HCT116 (cell line): Measurements from ENCODE around the gene CARMIL1. TPM values are rescaled to one million over a fixed set of nuclear protein-coding genes. Genes with fewer than 3 reads are reported as not detected.

ENCODE experiments used
- ATAC-seq: fragments of 200-7000 bp; cut with Tn5 transposase; 2 replicates; pipeline ENCODE4 v1.9.1; 2020; ENCODE audit warnings: mild to moderate bottlenecking, moderate library complexity
- BruUV-seq: library from RNA; stranded (reverse); fragments of 400-500 nt; replicated peaks from 2 replicates; lab custom pipeline; 2021; lab: Mats Ljungman, UMichigan
- CTCF ChIA-PET: fragments of 300-600 bp; sonication (Branson Sonifier 250); formaldehyde crosslinking; loops from one replicate; lab custom pipeline; 2021; ENCODE audit warnings: antibody characterized with exemption; lab: Charles Lee
- POLR2A ChIA-PET: fragments of 300-600, 350-600 bp; sonication (Branson Sonifier 250); formaldehyde crosslinking; loops from one replicate; lab custom pipeline; 2021; ENCODE audit warnings: antibody characterized with exemption; lab: Charles Lee
- RAD21 ChIA-PET, 2 experiments: fragments of 300-600 bp; sonication (Branson Sonifier 250); formaldehyde crosslinking; loops; one replicate each; lab custom pipeline; 2023; ENCODE audit warnings: low total read pairs in 2 of 2; ENCODE audit not compliant: uncharacterized antibody in 2 of 2, unreplicated experiment in 2 of 2, low non-redundant PET in 1 of 2; lab: Charles Lee
- DNase-seq: peaks from one replicate; pipeline ENCODE4 v3.0.0-alpha.2; 2010; ENCODE audit warnings: low read depth, low spot score
- H2AFZ ChIP-seq: fragments of 200-600 bp; shearing (Covaris generic), sonication (generic); 2 replicates; pipeline ENCODE4 v1.6.1; 2017; ENCODE audit warnings: low read depth, mixed run types, mixed read lengths, antibody characterized with exemption, low read length; ENCODE audit not compliant: poor library complexity, severe bottlenecking
- H3K27ac ChIP-seq: 2 replicates; pipeline ENCODE4 v1.5.1; 2012; ENCODE audit warnings: low read depth, low read length
- H3K27me3 ChIP-seq: fragments of 200-600 bp; sonication (generic); 2 replicates; pipeline ENCODE4 v1.6.1; 2016; ENCODE audit warnings: mixed run types, low read length, mixed read lengths; ENCODE audit not compliant: insufficient read depth
- H3K36me3 ChIP-seq, 2 experiments: fragments of 200-500 bp in 1 of 2; fragments of 200-600 bp in 1 of 2; sonication (Bioruptor generic) in 1 of 2; sonication (generic) in 1 of 2; 2 replicates each; pipeline versions ENCODE4 v1.5.1 to v1.6.1; 2014 to 2016; ENCODE audit warnings: low read length in 2 of 2, inconsistent platforms in 1 of 2, mixed read lengths in 1 of 2, mixed run types in 1 of 2; ENCODE audit not compliant: insufficient read depth in 2 of 2, control insufficient read depth in 1 of 2
- H3K4me1 ChIP-seq, 2 experiments: fragments of 200-600 bp in 1 of 2; sonication (generic) in 1 of 2; 2 replicates each; pipeline versions ENCODE4 v1.5.1 to v1.6.1; 2012 to 2017; ENCODE audit warnings: low read length in 2 of 2, inconsistent platforms in 1 of 2, mild to moderate bottlenecking in 1 of 2, mixed read lengths in 1 of 2, mixed run types in 1 of 2, moderate library complexity in 1 of 2; ENCODE audit not compliant: insufficient read depth in 2 of 2, control insufficient read depth in 1 of 2
- H3K4me2 ChIP-seq: fragments of 200-600 bp; sonication (generic); 2 replicates; pipeline ENCODE4 v1.6.1; 2017; ENCODE audit warnings: mixed run types, low read length, mixed read lengths
- H3K4me3 ChIP-seq, 2 experiments: fragments of 200-600 bp in 1 of 2; sonication (generic) in 1 of 2; replicated peaks in 1 of 2; 2 replicates each; pipeline ENCODE4 v1.5.1; 2011 to 2016; ENCODE audit warnings: low read length in 2 of 2, control low read depth in 1 of 2, low read depth in 1 of 2, mild to moderate bottlenecking in 1 of 2, mixed read lengths in 1 of 2, mixed run types in 1 of 2
- H3K79me2 ChIP-seq: fragments of 200-600 bp; sonication (generic); 2 replicates; pipeline ENCODE4 v1.6.1; 2017; ENCODE audit warnings: mild to moderate bottlenecking, mixed run types, low read length, moderate library complexity, mixed read lengths; ENCODE audit not compliant: insufficient read depth
- H3K9ac ChIP-seq: fragments of 200-600 bp; sonication (generic); 2 replicates; pipeline ENCODE4 v1.6.1; 2016; ENCODE audit warnings: low read length, mixed read lengths
- H3K9me2 ChIP-seq: fragments of 200-600 bp; sonication (generic), shearing (Covaris generic); 2 replicates; pipeline ENCODE4 v1.6.1; 2017; ENCODE audit warnings: mixed run types, mild to moderate bottlenecking, moderate library complexity; ENCODE audit not compliant: insufficient read depth
- H3K9me3 ChIP-seq, 2 experiments: fragments of 200-500 bp in 1 of 2; fragments of 200-600 bp in 1 of 2; sonication (Bioruptor generic) in 1 of 2; sonication (generic) in 1 of 2; 2 replicates each; pipeline ENCODE4 v1.6.1; 2014 to 2017; ENCODE audit warnings: low read length in 2 of 2, mixed read lengths in 2 of 2, inconsistent platforms in 1 of 2, low read depth in 1 of 2, mild to moderate bottlenecking in 1 of 2, mixed run types in 1 of 2, moderate library complexity in 1 of 2; ENCODE audit not compliant: control insufficient read depth in 1 of 2, insufficient read depth in 1 of 2
- H4K20me1 ChIP-seq: fragments of 200-600 bp; sonication (generic), shearing (Covaris generic); 2 replicates; pipeline ENCODE4 v1.6.1; 2017; ENCODE audit warnings: mixed run types, mild to moderate bottlenecking, moderate library complexity; ENCODE audit not compliant: insufficient read depth
- CEBPB ChIP-seq: IDR thresholded peaks from 2 replicates; pipeline ENCODE4 v1.6.1; 2012; ENCODE audit warnings: low read depth
- EGR1 ChIP-seq: IDR thresholded peaks from 2 replicates; pipeline ENCODE4 v1.6.1; 2012; ENCODE audit warnings: low read depth
- EZH2 ChIP-seq: fragments of 200-600 bp; sonication (generic); IDR thresholded peaks from 2 replicates; pipeline ENCODE4 v1.6.1; 2017; ENCODE audit warnings: antibody characterized with exemption, mixed run types
- EZH2phosphoT487 ChIP-seq: fragments of 200-600 bp; IDR thresholded peaks from 2 replicates; pipeline ENCODE4 v1.6.1; 2018; ENCODE audit warnings: antibody characterized with exemption, borderline replicate concordance
- FOSL1 ChIP-seq: IDR thresholded peaks from 2 replicates; pipeline ENCODE4 v1.6.1; 2012; ENCODE audit warnings: low read depth
- REST ChIP-seq: IDR thresholded peaks from 2 replicates; pipeline ENCODE4 v1.6.1; 2012; ENCODE audit warnings: low read depth
- SIN3A ChIP-seq: IDR thresholded peaks from 2 replicates; pipeline ENCODE4 v1.6.1; 2012; ENCODE audit warnings: low read depth
- TCF7L2 ChIP-seq: IDR thresholded peaks from 2 replicates; pipeline ENCODE4 v1.7.0; 2011; ENCODE audit warnings: borderline replicate concordance, inconsistent platforms; ENCODE audit not compliant: insufficient read depth, insufficient read length; ENCODE audit errors: extremely low read depth
- YY1 ChIP-seq: IDR thresholded peaks from 2 replicates; pipeline ENCODE4 v1.6.1; 2011; ENCODE audit warnings: low read length, low read depth, moderate library complexity, mild to moderate bottlenecking; ENCODE audit not compliant: insufficient replicate concordance; ENCODE audit errors: extremely low read depth
- intact Hi-C: fragments of 100-400 bp; cut with micrococcal nuclease; formaldehyde crosslinking; loops from 2 replicates; pipeline ENCODE4 v1.10.0; 2022
- total RNA-seq: library from RNA; stranded (reverse); gene quantifications from one replicate; pipeline ENCODE4 v1.2.1, GENCODE V29; 2021; ENCODE audit not compliant: unreplicated experiment
- TF ChIP-seq, protein P1 (sequence below): IDR thresholded peaks from 2 replicates; pipeline ENCODE4 v1.6.1; 2011; ENCODE audit warnings: mild to moderate bottlenecking, low read length, moderate library complexity; ENCODE audit not compliant: insufficient replicate concordance; ENCODE audit errors: extremely low read depth
- TF ChIP-seq, protein P2 (sequence below): IDR thresholded peaks from 2 replicates; pipeline ENCODE4 v1.6.1; 2012

Gene CARMIL1
- total RNA-seq, 1 experiment from 2014 or later, result 21.7 TPM

GRCh38 chr6:25244865-25245264 is 34.3 kb upstream of the CARMIL1 start:
- ATAC-seq (no peak), DNase-seq (no peak)
- no peaks in the 10 kb centered on the region for H3K27me3 ChIP-seq
- no peaks in the 10 kb centered on the region for H3K79me2 ChIP-seq
- no TSS peak for BruUV-seq
- no peak overlapping the region for H3K4me2 ChIP-seq
- no peaks in the 10 kb centered on the region; the same call in 1 of the 2 replicates for H4K20me1 ChIP-seq
- H3K27ac ChIP-seq, result no peak overlapping the region
- TF ChIP-seq EZH2 (no peak), TCF7L2 (no peak)
- no peak overlapping the region for H2AFZ ChIP-seq
- ChIA-PET RAD21 (no interaction called here), CTCF (interaction anchor here (0.8 kb wide), 1 partner anchor 21 kb away, joined by 3 read pairs; no protein-coding TSS in a partner anchor), POLR2A (no interaction called here)
- H3K4me1 ChIP-seq, result no peaks in the 10 kb centered on the region
- no peaks in the 10 kb centered on the region for H3K9me3 ChIP-seq
- intact Hi-C loops, result no loop called here
- H3K9ac ChIP-seq, result no peak overlapping the region
- no peaks in the 10 kb centered on the region for H3K36me3 ChIP-seq
- no peaks in the 10 kb centered on the region for H3K9me2 ChIP-seq
- no peak overlapping the region for H3K4me3 ChIP-seq

GRCh38 chr6:25248123-25248522 is 31.1 kb upstream of the CARMIL1 start:
- RAD21 ChIA-PET, result no interaction called here
- BruUV-seq, result no TSS peak
- Histone ChIP-seq H4K20me1 (no peaks in the 10 kb centered on the region; the same call in 1 of the 2 replicates), H3K4me3 (no peak overlapping the region), H3K79me2 (no peaks in the 10 kb centered on the region), H2AFZ (no peak overlapping the region), H3K9me3 (no peaks in the 10 kb centered on the region), H3K27me3 (no peaks in the 10 kb centered on the region), H3K36me3 (no peaks in the 10 kb centered on the region), H3K9me2 (no peaks in the 10 kb centered on the region), H3K27ac (no peak overlapping the region), H3K4me2 (no peak overlapping the region; the same call in 1 of the 2 replicates), H3K9ac (no peak overlapping the region), H3K4me1 (peaks cover 0 to 5% of the 10 kb centered on the region in 2 experiments; a peak in 2 of 4 replicates)
- CTCF ChIA-PET, result interaction anchor here (1.6 kb wide), 1 partner anchor 17 kb away, joined by 3 read pairs; no protein-coding TSS in a partner anchor
- POLR2A ChIA-PET, result no interaction called here
- DNase-seq, result no peak
- ATAC-seq, result no peak
- intact Hi-C loops, result no loop called here
- TF ChIP-seq, protein P1, sequence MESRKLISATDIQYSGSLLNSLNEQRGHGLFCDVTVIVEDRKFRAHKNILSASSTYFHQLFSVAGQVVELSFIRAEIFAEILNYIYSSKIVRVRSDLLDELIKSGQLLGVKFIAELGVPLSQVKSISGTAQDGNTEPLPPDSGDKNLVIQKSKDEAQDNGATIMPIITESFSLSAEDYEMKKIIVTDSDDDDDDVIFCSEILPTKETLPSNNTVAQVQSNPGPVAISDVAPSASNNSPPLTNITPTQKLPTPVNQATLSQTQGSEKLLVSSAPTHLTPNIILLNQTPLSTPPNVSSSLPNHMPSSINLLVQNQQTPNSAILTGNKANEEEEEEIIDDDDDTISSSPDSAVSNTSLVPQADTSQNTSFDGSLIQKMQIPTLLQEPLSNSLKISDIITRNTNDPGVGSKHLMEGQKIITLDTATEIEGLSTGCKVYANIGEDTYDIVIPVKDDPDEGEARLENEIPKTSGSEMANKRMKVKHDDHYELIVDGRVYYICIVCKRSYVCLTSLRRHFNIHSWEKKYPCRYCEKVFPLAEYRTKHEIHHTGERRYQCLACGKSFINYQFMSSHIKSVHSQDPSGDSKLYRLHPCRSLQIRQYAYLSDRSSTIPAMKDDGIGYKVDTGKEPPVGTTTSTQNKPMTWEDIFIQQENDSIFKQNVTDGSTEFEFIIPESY, result no peak
- TF ChIP-seq FOSL1, result no peak
- TF ChIP-seq EZH2, result no peak
- TF ChIP-seq, protein P2, sequence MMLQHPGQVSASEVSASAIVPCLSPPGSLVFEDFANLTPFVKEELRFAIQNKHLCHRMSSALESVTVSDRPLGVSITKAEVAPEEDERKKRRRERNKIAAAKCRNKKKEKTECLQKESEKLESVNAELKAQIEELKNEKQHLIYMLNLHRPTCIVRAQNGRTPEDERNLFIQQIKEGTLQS, result no peak
- TF ChIP-seq REST, result no peak
- no peak for TF ChIP-seq CEBPB
- TF ChIP-seq SIN3A, result no peak
- no peak for TF ChIP-seq EGR1
- no peak for TF ChIP-seq TCF7L2
- no peak for TF ChIP-seq EZH2phosphoT487
- no peak for TF ChIP-seq YY1
